Mammary epithelial cell (primary cell): ENCODE data around the gene TMEM167B.

Experiments used
- CTCF ChIP-seq, 2 donors: IDR thresholded peaks in 1 of 2; conservative IDR thresholded peaks in 1 of 2; 2 replicates each; pipeline ENCODE4 v1.5.1; 2011 to 2012; ENCODE audit warnings: inconsistent platforms in 2 of 2, low read length in 2 of 2, mild to moderate bottlenecking in 2 of 2, control low read depth in 1 of 2, low read depth in 1 of 2; ENCODE audit not compliant: insufficient read depth in 1 of 2; ENCODE audit errors: extremely low read depth in 1 of 2
- EZH2 ChIP-seq: IDR thresholded peaks from 2 replicates; pipeline ENCODE4 v1.6.1; 2012; ENCODE audit warnings: low read length, inconsistent platforms, borderline replicate concordance

- TF ChIP-seq EZH2 (no peak), CTCF (conservative IDR thresholded peaks at IDR 0.05 in 1 of 2, IDR thresholded peaks at IDR 0.05 in 1 of 2; ENCODE audit: extremely low read depth in 1 of 2, insufficient read depth in 1 of 2, low read depth in 1 of 2, low read length in 2 of 2) (no peak)
Measured at GRCh38 chr1:109109906-109110305, 19.3 kb downstream of the TMEM167B start.
